Neural cell (in vitro differentiated cells): Measurements from ENCODE around the gene MCM3AP.

Source experiments
- CTCF ChIP-seq: fragments of 450-650 bp; IDR thresholded peaks from 2 replicates; pipeline ENCODE4 v1.5.1; 2014; ENCODE audit warnings: antibody characterized with exemption, mild to moderate bottlenecking, moderate library complexity; ENCODE audit not compliant: poor library complexity, severe bottlenecking
- EZH2 ChIP-seq: fragments of 200-600, 300-800 bp; shearing (Covaris generic), sonication (generic); IDR thresholded peaks from 2 replicates; pipeline ENCODE4 v1.6.1; 2014; ENCODE audit warnings: antibody characterized with exemption, low read length, borderline replicate concordance, mild to moderate bottlenecking; ENCODE audit not compliant: insufficient read depth, poor library complexity, severe bottlenecking
- RAD21 ChIP-seq: fragments of 450-650 bp; conservative IDR thresholded peaks from 2 replicates; pipeline ENCODE4 v1.6.1; 2014; ENCODE audit warnings: antibody characterized with exemption, mild to moderate bottlenecking, moderate library complexity

- TF ChIP-seq EZH2 (no peak), CTCF (no peak), RAD21 (no peak)
Observed at GRCh38 chr21:46246345-46246744, 39.1 kb downstream of the MCM3AP start.
